ENCODE results near the gene TMEM150A.

- TF ChIP-seq CTCF (IDR thresholded peaks at IDR 0.05; ENCODE audit: extremely low read depth in 1 of 2, insufficient read depth in 1 of 2, low read depth in 1 of 2, low read length in 2 of 2) (no peak), EZH2 (IDR thresholded peaks at IDR 0.05; ENCODE audit: borderline replicate concordance, low read depth, low read length, severe bottlenecking) (no peak), POLR2A (IDR thresholded peaks at IDR 0.05; ENCODE audit: low read depth, low read length) (no peak), POLR2AphosphoS5 (IDR thresholded peaks at IDR 0.05; ENCODE audit: insufficient read depth, low read depth, low read length) (no peak), JUN (IDR thresholded peaks at IDR 0.05; ENCODE audit: borderline replicate concordance, insufficient read depth, insufficient read length, low read depth) (no peak), MYC (IDR thresholded peaks at IDR 0.05; ENCODE audit: low read depth, low read length) (no peak), MAX (IDR thresholded peaks at IDR 0.05; ENCODE audit: insufficient read depth, insufficient read length) (no peak), GATA2 (IDR thresholded peaks at IDR 0.05; ENCODE audit: insufficient read depth, insufficient read length, low read depth, low read length) (peak; percentile 54)
Observed at GRCh38 chr2:85649201-85650190, 47.0 kb upstream of the TMEM150A start.

Data from endothelial cell of umbilical vein (primary cell).